ENCODE results near the gene PIP4K2A.
A peak's percentile ranks its signal among the peaks of the same experiment; 100 is the strongest.
"Not testable (repeated sequence)": the region's sequence is repeated elsewhere in the genome, so short reads cannot be mapped to it uniquely, and the experiment has no call there.

PIP4K2A gene

GRCh38 chr10:22699976-22700375 lies 14.4 kb downstream of the PIP4K2A start:
- Histone ChIP-seq H3K27me3 (replicated peaks; ENCODE audit: control insufficient read depth, insufficient read depth, low read length) (no peaks in the 10 kb centered on the region), H3K4me3 (replicated peaks; ENCODE audit: low read depth, low read length) (0 out of 2 replicates have a peak overlapping the region, but pooled peaks have one; percentile 4), H3K36me3 (ENCODE audit: control insufficient read depth, insufficient read depth, low read length) (no peaks in the 10 kb centered on the region; the same call in 1 of the 2 replicates)
- DNase-seq (ENCODE audit: extremely low read depth, insufficient read length): no peak
- TF ChIP-seq CTCF (IDR thresholded peaks at IDR 0.05; ENCODE audit: insufficient read depth, low read length, poor library complexity, severe bottlenecking): no peak

GRCh38 chr10:22698941-22699440 lies 15.4 kb downstream of the PIP4K2A start:
- DNase-seq (ENCODE audit: extremely low read depth, insufficient read length): no peak
- no peak for TF ChIP-seq CTCF (IDR thresholded peaks at IDR 0.05; ENCODE audit: insufficient read depth, low read length, poor library complexity, severe bottlenecking)
- H3K27me3 ChIP-seq (replicated peaks; ENCODE audit: control insufficient read depth, insufficient read depth, low read length): no peaks in the 10 kb centered on the region
- H3K36me3 ChIP-seq (ENCODE audit: control insufficient read depth, insufficient read depth, low read length): no peaks in the 10 kb centered on the region; the same call in 1 of the 2 replicates
- no peak overlapping the region for H3K4me3 ChIP-seq (replicated peaks; ENCODE audit: low read depth, low read length)

GRCh38 chr10:22697800-22698199 lies 16.6 kb downstream of the PIP4K2A start:
- no peak for TF ChIP-seq CTCF (IDR thresholded peaks at IDR 0.05; ENCODE audit: insufficient read depth, low read length, poor library complexity, severe bottlenecking)
- DNase-seq (ENCODE audit: extremely low read depth, insufficient read length): no peak
- Histone ChIP-seq H3K27me3 (replicated peaks; ENCODE audit: control insufficient read depth, insufficient read depth, low read length) (no peaks in the 10 kb centered on the region), H3K4me3 (replicated peaks; ENCODE audit: low read depth, low read length) (no peak overlapping the region), H3K36me3 (ENCODE audit: control insufficient read depth, insufficient read depth, low read length) (no peaks in the 10 kb centered on the region; the same call in 1 of the 2 replicates)

- Histone ChIP-seq H3K4me3 (replicated peaks; ENCODE audit: low read depth, low read length) (no peak overlapping the region), H3K36me3 (ENCODE audit: control insufficient read depth, insufficient read depth, low read length) (no peaks in the 10 kb centered on the region; the same call in 1 of the 2 replicates), H3K27me3 (replicated peaks; ENCODE audit: control insufficient read depth, insufficient read depth, low read length) (no peaks in the 10 kb centered on the region)
- no peak for DNase-seq (ENCODE audit: extremely low read depth, insufficient read length)
- no peak for TF ChIP-seq CTCF (IDR thresholded peaks at IDR 0.05; ENCODE audit: insufficient read depth, low read length, poor library complexity, severe bottlenecking)
These were observed 17.3 kb downstream of the PIP4K2A start for GRCh38 chr10:22697101-22697500.

GRCh38 chr10:22693860-22694259 lies 20.5 kb downstream of the PIP4K2A start:
- no peak for TF ChIP-seq CTCF (IDR thresholded peaks at IDR 0.05; ENCODE audit: insufficient read depth, low read length, poor library complexity, severe bottlenecking)
- DNase-seq (ENCODE audit: extremely low read depth, insufficient read length): no peak
- peak overlapping the region; percentile 12; the same call in 1 of the 2 replicates for H3K4me3 ChIP-seq (replicated peaks; ENCODE audit: low read depth, low read length)

GRCh38 chr10:22693371-22693784 lies 21.0 kb downstream of the PIP4K2A start:
- H3K27me3 ChIP-seq (replicated peaks; ENCODE audit: control insufficient read depth, insufficient read depth, low read length): no peaks in the 10 kb centered on the region
- peak overlapping the region; percentile 12 for H3K4me3 ChIP-seq (replicated peaks; ENCODE audit: low read depth, low read length)
- peak; percentile 70 for DNase-seq (ENCODE audit: extremely low read depth, insufficient read length)
- H3K36me3 ChIP-seq (ENCODE audit: control insufficient read depth, insufficient read depth, low read length): no peaks in the 10 kb centered on the region
- TF ChIP-seq CTCF (IDR thresholded peaks at IDR 0.05; ENCODE audit: insufficient read depth, low read length, poor library complexity, severe bottlenecking): no peak

More at GRCh38 chr10:22693860-22694259, 20.5 kb downstream of the PIP4K2A start:
- no peaks in the 10 kb centered on the region for H3K27me3 ChIP-seq (replicated peaks; ENCODE audit: control insufficient read depth, insufficient read depth, low read length)
- H3K36me3 ChIP-seq (ENCODE audit: control insufficient read depth, insufficient read depth, low read length): no peaks in the 10 kb centered on the region

GRCh38 chr10:22692119-22692518 lies 22.3 kb downstream of the PIP4K2A start:
- DNase-seq (ENCODE audit: extremely low read depth, insufficient read length); H3K27me3 ChIP-seq (replicated peaks; ENCODE audit: control insufficient read depth, insufficient read depth, low read length); H3K36me3 ChIP-seq (ENCODE audit: control insufficient read depth, insufficient read depth, low read length); H3K4me3 ChIP-seq (replicated peaks; ENCODE audit: low read depth, low read length): not testable (repeated sequence)
